ENCODE data around the gene DBT. TPM values are rescaled to one million over a fixed set of nuclear protein-coding genes. Genes with fewer than 3 reads are reported as not detected.
A peak's percentile ranks its signal among the peaks of the same experiment; 100 is the strongest.
"Not testable (repeated sequence)": the region's sequence is repeated elsewhere in the genome, so short reads cannot be mapped to it uniquely, and the experiment has no call there.

DBT gene
- total RNA-seq, 2 experiments from 2014 or later, result 11.0 to 12.8 TPM

GRCh38 chr1:100230765-100231164 is 18.9 kb downstream of the DBT start:
- ATAC-seq, result peak; percentile 97
- H3K27ac Mint-ChIP-seq, result no peak overlapping the region

GRCh38 chr1:100229681-100230443 is 19.8 kb downstream of the DBT start:
- DNase-seq, result no peak
- Mint-ChIP-seq H3K9me3 (ENCODE audit: low read depth) (no peaks in the 10 kb centered on the region), H3K4me3 (no peak overlapping the region), H3K4me1 (peaks cover 23% of the 10 kb centered on the region), H3K27me3 (no peaks in the 10 kb centered on the region), H3K27ac (no peak overlapping the region), H3K36me3 (ENCODE audit: low read depth) (peaks cover 33% of the 10 kb centered on the region)
- CTCF ChIA-PET, result interaction anchor here (0.6 to 1.5 kb wide), 3 partner anchors 8 to 251 kb away, joined by 3 to 4 read pairs (median 3); no protein-coding TSS in a partner anchor
- POLR2A ChIA-PET, result no interaction called here
- intact Hi-C loops (cut with DNase I, micrococcal nuclease), result loop anchor here in 1 of 2 experiments (2.0 kb wide), 1 partner anchor 79 kb away; no protein-coding TSS in a partner anchor
- no peak for ATAC-seq

More at GRCh38 chr1:100230765-100231164, 18.9 kb downstream of the DBT start:
- ChIA-PET POLR2A (no interaction called here), CTCF (interaction anchor here (1.5 kb wide), 1 partner anchor 9 kb away, joined by 3 read pairs; no protein-coding TSS in a partner anchor)
- DNase-seq, result no peak
- no peaks in the 10 kb centered on the region for H3K9me3 Mint-ChIP-seq (ENCODE audit: low read depth)
- intact Hi-C loops (cut with DNase I, micrococcal nuclease), result loop anchor here in 1 of 2 experiments (2.0 kb wide), 1 partner anchor 78 kb away; no protein-coding TSS in a partner anchor
- H3K27me3 Mint-ChIP-seq, result no peaks in the 10 kb centered on the region
- peaks cover 33% of the 10 kb centered on the region for H3K36me3 Mint-ChIP-seq (ENCODE audit: low read depth)
- peaks cover 23% of the 10 kb centered on the region for H3K4me1 Mint-ChIP-seq
- H3K4me3 Mint-ChIP-seq, result no peak overlapping the region

DNA sequence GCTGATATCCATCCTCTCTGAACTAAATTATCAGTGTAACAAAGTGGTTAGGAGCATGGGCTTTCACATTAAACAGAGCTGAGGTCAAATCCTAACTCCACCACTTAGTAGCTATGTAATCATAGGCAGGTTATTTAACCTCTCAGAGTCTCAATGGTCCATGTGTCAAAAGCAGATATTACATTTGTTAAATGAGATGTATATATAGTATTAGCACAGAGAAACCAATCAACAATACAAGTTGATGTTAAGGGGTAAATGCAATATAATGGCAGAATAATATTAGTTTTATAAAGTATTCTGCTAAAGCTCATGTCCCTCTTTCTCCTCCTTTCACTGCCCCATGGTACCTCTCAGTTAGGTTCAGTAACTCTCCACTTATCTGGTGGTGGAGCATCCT is 27.2 kb downstream of the DBT start:
- no peak overlapping the region for H3K4me3 Mint-ChIP-seq
- peaks cover 17% of the 10 kb centered on the region for H3K36me3 Mint-ChIP-seq (ENCODE audit: low read depth)
- intact Hi-C loops (cut with DNase I, micrococcal nuclease), result no loop called here
- CTCF ChIA-PET, result interaction anchor here (1.0 to 1.5 kb wide), 3 partner anchors 8 to 25 kb away, joined by 3 to 4 read pairs (median 3); no protein-coding TSS in a partner anchor
- ATAC-seq (no peak), DNase-seq (no peak)
- H3K27me3 Mint-ChIP-seq, result no peaks in the 10 kb centered on the region
- H3K4me1 Mint-ChIP-seq, result peaks cover 6% of the 10 kb centered on the region
- POLR2A ChIA-PET, result no interaction called here
- H3K9me3 Mint-ChIP-seq (ENCODE audit: low read depth), result no peaks in the 10 kb centered on the region
- no peak overlapping the region for H3K27ac Mint-ChIP-seq

DNA sequence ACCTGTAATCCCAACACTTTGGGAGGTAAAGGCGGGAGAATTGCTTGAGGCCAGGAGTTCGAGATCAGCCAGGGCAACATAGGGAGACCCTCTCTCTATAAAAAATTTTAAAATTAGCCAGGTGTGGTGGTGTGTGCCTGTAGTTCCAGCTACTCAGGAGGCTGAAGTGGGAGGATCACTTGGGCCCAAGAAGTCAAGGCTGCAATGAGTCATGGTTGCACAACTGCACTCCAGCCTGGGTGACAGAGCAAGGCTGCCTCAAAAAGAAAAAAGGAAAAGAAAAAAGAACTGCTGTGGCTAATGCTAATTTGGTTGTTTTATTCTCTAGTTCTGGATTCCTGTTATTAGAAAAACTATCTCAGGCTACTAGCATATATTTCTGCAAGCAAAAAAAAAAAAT is 29.8 kb downstream of the DBT start:
- intact Hi-C loops (cut with DNase I, micrococcal nuclease), result no loop called here
- H3K9me3 Mint-ChIP-seq (ENCODE audit: low read depth), result no peaks in the 10 kb centered on the region
- ChIA-PET CTCF (interaction anchor here (0.6 kb wide), 1 partner anchor 516 kb away, joined by 3 read pairs; no protein-coding TSS in a partner anchor), POLR2A (no interaction called here)
- H3K4me3 Mint-ChIP-seq, result no peak overlapping the region
- peaks cover 6% of the 10 kb centered on the region for H3K4me1 Mint-ChIP-seq
- DNase-seq, result peak; percentile 31
- no peak for ATAC-seq
- H3K36me3 Mint-ChIP-seq (ENCODE audit: low read depth), result peaks cover 24% of the 10 kb centered on the region
- no peak overlapping the region for H3K27ac Mint-ChIP-seq
- no peaks in the 10 kb centered on the region for H3K27me3 Mint-ChIP-seq

- H3K4me3 Mint-ChIP-seq, result no peak overlapping the region
- peaks cover 27% of the 10 kb centered on the region for H3K36me3 Mint-ChIP-seq (ENCODE audit: low read depth)
- H3K27ac Mint-ChIP-seq, result no peak overlapping the region
- DNase-seq (no peak), ATAC-seq (no peak)
- no peaks in the 10 kb centered on the region for H3K27me3 Mint-ChIP-seq
- H3K9me3 Mint-ChIP-seq (ENCODE audit: low read depth), result no peaks in the 10 kb centered on the region
- ChIA-PET CTCF (no interaction called here), POLR2A (no interaction called here)
- intact Hi-C loops (cut with DNase I, micrococcal nuclease), result no loop called here
- peaks cover 6% of the 10 kb centered on the region for H3K4me1 Mint-ChIP-seq
Observed at GRCh38 chr1:100219457-100219856, 30.2 kb downstream of the DBT start.

GRCh38 chr1:100217834-100218233 is 31.8 kb downstream of the DBT start:
- intact Hi-C loops (cut with DNase I, micrococcal nuclease), result no loop called here
- DNase-seq (no peak), ATAC-seq (no peak)
- POLR2A ChIA-PET, result no interaction called here
- Mint-ChIP-seq H3K27ac (no peak overlapping the region), H3K4me1 (peaks cover 6% of the 10 kb centered on the region), H3K27me3 (no peaks in the 10 kb centered on the region), H3K4me3 (no peak overlapping the region), H3K9me3 (ENCODE audit: low read depth) (no peaks in the 10 kb centered on the region), H3K36me3 (ENCODE audit: low read depth) (peaks cover 32% of the 10 kb centered on the region)
- CTCF ChIA-PET, result no interaction called here

DNA sequence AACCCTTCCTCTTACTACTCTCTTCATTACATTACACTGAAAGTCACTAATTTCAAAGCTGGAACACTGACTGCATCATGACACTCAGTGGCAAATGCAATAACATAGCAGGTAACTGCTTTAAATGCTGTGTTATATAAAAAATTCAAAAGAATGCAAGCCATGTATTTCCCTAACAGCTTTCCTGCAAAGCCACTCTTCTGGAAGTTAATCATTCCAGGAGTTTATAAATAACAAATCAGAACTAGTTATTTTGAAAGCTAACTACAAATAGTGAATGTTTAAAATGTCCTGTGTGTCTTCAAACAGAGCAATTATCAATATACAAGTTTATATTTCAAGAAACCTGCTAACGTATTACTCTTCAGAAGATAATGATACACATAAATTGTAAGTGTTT is 34.5 kb downstream of the DBT start:
- POLR2A ChIA-PET, result interaction anchor here (0.7 kb wide), 1 partner anchor 38 kb away, joined by 13 read pairs; no protein-coding TSS in a partner anchor
- DNase-seq (no peak), ATAC-seq (no peak)
- no peak overlapping the region for H3K4me3 Mint-ChIP-seq
- intact Hi-C loops (cut with DNase I, micrococcal nuclease), result no loop called here
- H3K27ac Mint-ChIP-seq, result no peak overlapping the region
- H3K36me3 Mint-ChIP-seq (ENCODE audit: low read depth), result peaks cover 34% of the 10 kb centered on the region
- H3K9me3 Mint-ChIP-seq (ENCODE audit: low read depth), result no peaks in the 10 kb centered on the region
- H3K27me3 Mint-ChIP-seq, result no peaks in the 10 kb centered on the region
- CTCF ChIA-PET, result no interaction called here
- peaks cover 3% of the 10 kb centered on the region for H3K4me1 Mint-ChIP-seq

DNA sequence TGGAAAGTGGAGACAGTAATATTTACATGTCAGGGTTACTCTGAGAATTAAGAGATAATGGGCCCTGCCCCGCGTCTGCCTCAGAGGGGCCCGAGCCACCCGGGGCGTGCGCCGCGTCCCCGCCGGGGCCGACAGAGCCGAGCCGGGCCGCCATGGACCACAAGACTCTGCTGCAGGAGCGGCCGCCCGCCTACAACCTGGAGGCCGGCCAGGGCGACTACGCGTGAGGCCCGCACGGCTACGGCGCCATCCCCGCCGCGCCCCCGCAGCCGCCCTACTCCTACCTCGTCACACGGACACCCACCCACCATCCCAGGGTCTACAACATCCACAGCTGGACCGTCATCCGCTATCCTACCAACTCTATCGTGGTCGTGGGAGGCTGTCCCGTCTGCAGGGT is 36.5 kb downstream of the DBT start:
- intact Hi-C loops (cut with DNase I, micrococcal nuclease), result no loop called here
- ChIA-PET POLR2A (no interaction called here), CTCF (no interaction called here)
- no peaks in the 10 kb centered on the region for H3K4me1 Mint-ChIP-seq
- ATAC-seq (no peak), DNase-seq (no peak)
- peaks cover 31% of the 10 kb centered on the region for H3K36me3 Mint-ChIP-seq (ENCODE audit: low read depth)
- H3K27ac Mint-ChIP-seq, result no peak overlapping the region
- H3K27me3 Mint-ChIP-seq, result no peaks in the 10 kb centered on the region
- H3K4me3 Mint-ChIP-seq, result no peak overlapping the region
- H3K9me3 Mint-ChIP-seq (ENCODE audit: low read depth), result no peaks in the 10 kb centered on the region

DNA sequence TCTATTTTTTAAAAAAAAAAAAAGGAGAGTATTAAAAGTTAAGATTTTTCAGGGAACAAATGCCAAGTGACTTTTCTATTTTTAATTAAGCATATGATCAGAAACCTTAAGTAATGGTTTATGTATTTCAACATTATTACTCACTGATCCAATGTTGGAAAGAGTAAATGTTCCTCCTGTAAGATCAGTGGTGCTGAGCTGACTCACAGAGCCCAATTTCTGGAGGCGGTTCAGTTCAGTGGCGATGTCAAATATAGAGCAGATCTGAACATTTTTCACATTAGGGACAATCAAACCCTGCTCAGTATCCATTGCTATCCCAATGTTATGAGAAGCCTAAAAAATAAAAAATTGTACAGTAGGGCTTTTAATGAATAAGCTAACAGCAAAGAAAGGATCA is 43.3 kb downstream of the DBT start:
- CTCF ChIA-PET, result no interaction called here
- H3K27me3 Mint-ChIP-seq, result no peaks in the 10 kb centered on the region
- peaks cover 9% of the 10 kb centered on the region for H3K9me3 Mint-ChIP-seq (ENCODE audit: low read depth)
- no peaks in the 10 kb centered on the region for H3K4me1 Mint-ChIP-seq
- no peak overlapping the region for H3K4me3 Mint-ChIP-seq
- ATAC-seq, result no peak
- no peak overlapping the region for H3K27ac Mint-ChIP-seq
- intact Hi-C loops (cut with DNase I, micrococcal nuclease), result no loop called here
- DNase-seq, result no peak
- POLR2A ChIA-PET, result no interaction called here
- H3K36me3 Mint-ChIP-seq (ENCODE audit: low read depth), result peaks cover 51% of the 10 kb centered on the region

GRCh38 chr1:100205593-100205992 is 44.0 kb downstream of the DBT start:
- ATAC-seq; DNase-seq; H3K4me3 Mint-ChIP-seq; H3K9me3 Mint-ChIP-seq (ENCODE audit: low read depth); CTCF ChIA-PET; H3K4me1 Mint-ChIP-seq; H3K27ac Mint-ChIP-seq; POLR2A ChIA-PET; H3K27me3 Mint-ChIP-seq; intact Hi-C loops (cut with DNase I, micrococcal nuclease): not testable (repeated sequence)
- peaks cover 58% of the 10 kb centered on the region for H3K36me3 Mint-ChIP-seq (ENCODE audit: low read depth)

DNA sequence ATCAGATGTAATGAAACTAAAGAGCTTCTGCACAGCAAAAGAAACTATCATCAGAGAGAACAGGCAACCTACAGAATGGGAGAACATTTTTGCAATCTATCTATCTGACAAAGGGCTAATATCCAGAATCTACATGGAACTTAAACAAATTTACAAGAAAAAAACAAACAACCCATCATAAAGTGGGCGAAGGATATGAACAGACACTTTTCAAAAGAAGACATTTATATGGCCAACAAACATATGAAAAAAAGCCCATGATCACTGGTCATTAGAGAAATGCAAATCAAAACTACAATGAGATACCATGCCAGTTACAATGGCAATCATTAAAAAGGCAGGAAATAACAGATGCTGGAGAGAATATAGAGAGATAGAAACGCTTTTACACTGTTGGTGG is 44.5 kb downstream of the DBT start:
- ATAC-seq, result not testable (repeated sequence)

DNA sequence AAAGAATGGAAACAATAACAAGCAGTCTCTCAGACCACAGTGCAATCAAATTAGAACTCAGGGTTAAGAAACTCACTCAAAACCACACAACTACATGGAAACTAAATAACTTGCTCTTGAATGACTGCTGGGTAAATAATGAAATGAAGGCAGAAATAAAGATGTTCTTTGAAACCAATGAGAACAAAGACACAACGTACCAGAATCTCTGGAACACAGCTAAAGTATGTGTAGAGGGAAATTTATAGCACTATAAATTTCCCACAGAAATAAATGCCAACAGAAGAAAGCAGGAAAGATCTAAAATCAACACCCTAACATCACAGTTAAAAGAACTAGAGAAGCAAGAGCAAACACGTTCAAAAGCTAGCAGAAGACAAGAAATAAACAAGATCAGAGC is 46.9 kb downstream of the DBT start:
- DNase-seq; H3K27me3 Mint-ChIP-seq; H3K4me3 Mint-ChIP-seq; H3K9me3 Mint-ChIP-seq (ENCODE audit: low read depth); intact Hi-C loops (cut with DNase I, micrococcal nuclease); CTCF ChIA-PET; H3K4me1 Mint-ChIP-seq; POLR2A ChIA-PET; ATAC-seq; H3K27ac Mint-ChIP-seq: not testable (repeated sequence)
- H3K36me3 Mint-ChIP-seq (ENCODE audit: low read depth), result peaks cover 61% of the 10 kb centered on the region

More for the DNA sequence above, 44.5 kb downstream of the DBT start:
- intact Hi-C loops (cut with DNase I, micrococcal nuclease); H3K4me1 Mint-ChIP-seq; H3K27me3 Mint-ChIP-seq; POLR2A ChIA-PET; H3K9me3 Mint-ChIP-seq (ENCODE audit: low read depth); DNase-seq; CTCF ChIA-PET; H3K4me3 Mint-ChIP-seq; H3K27ac Mint-ChIP-seq: not testable (repeated sequence)
- H3K36me3 Mint-ChIP-seq (ENCODE audit: low read depth), result peaks cover 58% of the 10 kb centered on the region

All from activated CD4-positive, alpha-beta T cell treated with anti-CD3 and anti-CD28 coated beads for 36 hours (primary cell).